Neural progenitor cell (in vitro differentiated cells): ENCODE measurements around the gene HOXD12. TPM values are rescaled to one million over a fixed set of nuclear protein-coding genes. Genes with fewer than 3 reads are reported as not detected.
A peak's percentile ranks its signal among the peaks of the same experiment; 100 is the strongest.

ENCODE experiments used
- DNase-seq: peaks from one replicate; pipeline ENCODE4 v3.0.0-alpha.2; 2016; ENCODE audit warnings: low spot score
- H2AFZ ChIP-seq: fragments of 200-600 bp; sonication (generic); replicated peaks from 2 replicates; pipeline ENCODE4 v1.6.1; 2016; ENCODE audit warnings: antibody characterized with exemption
- H3F3A ChIP-seq: fragments of 200-600 bp; sonication (generic); 2 replicates; pipeline ENCODE4 v1.6.1; 2016; ENCODE audit warnings: antibody characterized with exemption, low read depth
- H3K27ac ChIP-seq: fragments of 200-600 bp; sonication (generic); 2 replicates; pipeline ENCODE4 v1.5.1; 2016; ENCODE audit warnings: mild to moderate bottlenecking
- H3K27me3 ChIP-seq: fragments of 200-600 bp; sonication (generic); 2 replicates; pipeline ENCODE4 v1.6.1; 2016; ENCODE audit warnings: mild to moderate bottlenecking, moderate library complexity
- H3K36me3 ChIP-seq: fragments of 200-600 bp; sonication (generic); 2 replicates; pipeline ENCODE4 v1.5.1; 2016
- H3K4me1 ChIP-seq: fragments of 200-600 bp; sonication (generic); 2 replicates; pipeline ENCODE4 v1.6.1; 2016; ENCODE audit warnings: mixed run types
- H3K4me2 ChIP-seq: fragments of 200-600 bp; sonication (generic); 2 replicates; pipeline ENCODE4 v1.6.1; 2016
- H3K4me3 ChIP-seq: fragments of 200-600 bp; sonication (generic); 2 replicates; pipeline ENCODE4 v1.5.1; 2016
- H3K79me2 ChIP-seq: fragments of 200-600 bp; sonication (generic); 2 replicates; pipeline ENCODE4 v1.6.1; 2016; ENCODE audit warnings: low read depth
- H3K9ac ChIP-seq: fragments of 200-600 bp; sonication (generic); 2 replicates; pipeline ENCODE4 v1.6.1; 2016
- H3K9me3 ChIP-seq: fragments of 200-600 bp; sonication (generic); 2 replicates; pipeline ENCODE4 v1.5.1; 2016; ENCODE audit warnings: low read depth
- H4K20me1 ChIP-seq: fragments of 200-600 bp; sonication (generic); 2 replicates; pipeline ENCODE4 v1.6.1; 2016; ENCODE audit warnings: low read depth
- H3K27ac Mint-ChIP-seq: 3 replicates; pipeline ENCODE4 v1.8.0; 2021; ENCODE audit warnings: mixed read lengths
- H3K27me3 Mint-ChIP-seq: 2 replicates; pipeline ENCODE4 v1.8.0; 2022; ENCODE audit warnings: low read depth, mild to moderate bottlenecking, inconsistent platforms, moderate library complexity, mixed read lengths; ENCODE audit not compliant: insufficient read depth
- H3K36me3 Mint-ChIP-seq: 3 replicates; pipeline ENCODE4 v1.8.0; 2021; ENCODE audit warnings: mixed read lengths
- H3K4me1 Mint-ChIP-seq: 3 replicates; pipeline ENCODE4 v1.8.0; 2021; ENCODE audit warnings: mixed read lengths
- H3K4me3 Mint-ChIP-seq: 3 replicates; pipeline ENCODE4 v1.8.0; 2021; ENCODE audit warnings: mild to moderate bottlenecking, moderate library complexity, mixed read lengths
- H3K9me3 Mint-ChIP-seq: 3 replicates; pipeline ENCODE4 v1.8.0; 2020; ENCODE audit warnings: mixed read lengths
- CTCF ChIP-seq: fragments of 200-600 bp; sonication (generic); IDR thresholded peaks from 2 replicates; pipeline ENCODE4 v1.5.1; 2017; ENCODE audit warnings: antibody characterized with exemption, mild to moderate bottlenecking
- EZH2 ChIP-seq: fragments of 200-600 bp; sonication (generic); IDR thresholded peaks from 2 replicates; pipeline ENCODE4 v1.6.1; 2017; ENCODE audit warnings: antibody characterized with exemption, mild to moderate bottlenecking, moderate library complexity
- EZH2phosphoT487 ChIP-seq: fragments of 200-600 bp; sonication (generic); IDR thresholded peaks from 2 replicates; pipeline ENCODE4 v1.6.1; 2017; ENCODE audit warnings: antibody characterized with exemption
- total RNA-seq: library from RNA; depleted of rRNA; stranded (reverse); fragments of >200 nt; gene quantifications from 2 replicates; pipeline ENCODE4 v1.2.3, GENCODE V29; 2015; ENCODE audit warnings: low replicate concordance

The HOXD12 gene
- total RNA-seq, 1 donor from 2014 or later, result not detected

- Mint-ChIP-seq H3K27me3 (peaks cover 83% of the 10 kb centered on the region), H3K9me3 (peaks cover 12% of the 10 kb centered on the region), H3K4me3 (no peak overlapping the region), H3K27ac (no peak overlapping the region), H3K4me1 (peaks cover 4% of the 10 kb centered on the region), H3K36me3 (no peaks in the 10 kb centered on the region)
- Histone ChIP-seq H3K9ac (no peak overlapping the region), H3K9me3 (no peaks in the 10 kb centered on the region), H3K4me2 (no peak overlapping the region), H2AFZ (no peak overlapping the region), H3F3A (no peaks in the 10 kb centered on the region), H3K4me3 (no peak overlapping the region), H3K4me1 (no peaks in the 10 kb centered on the region), H3K27me3 (peaks cover 100% of the 10 kb centered on the region), H4K20me1 (peaks cover 55% of the 10 kb centered on the region), H3K27ac (no peak overlapping the region), H3K36me3 (no peaks in the 10 kb centered on the region), H3K79me2 (no peaks in the 10 kb centered on the region)
- no peak for DNase-seq
- no peak for TF ChIP-seq EZH2
These were observed 38.3 kb downstream of the HOXD12 start for GRCh38 chr2:176137906-176138305.

GRCh38 chr2:176138526-176138922 is 38.9 kb downstream of the HOXD12 start:
- Histone ChIP-seq H3K9me3 (no peaks in the 10 kb centered on the region), H2AFZ (no peak overlapping the region), H3K79me2 (no peaks in the 10 kb centered on the region), H3K4me2 (no peak overlapping the region), H3K4me3 (no peak overlapping the region), H3K36me3 (no peaks in the 10 kb centered on the region), H3K4me1 (no peaks in the 10 kb centered on the region), H3K27me3 (peaks cover 100% of the 10 kb centered on the region), H3F3A (no peaks in the 10 kb centered on the region), H4K20me1 (peaks cover 49% of the 10 kb centered on the region), H3K9ac (no peak overlapping the region), H3K27ac (no peak overlapping the region)
- Mint-ChIP-seq H3K36me3 (no peaks in the 10 kb centered on the region), H3K27me3 (peaks cover 80% of the 10 kb centered on the region), H3K4me1 (peaks cover 4% of the 10 kb centered on the region), H3K4me3 (no peak overlapping the region), H3K27ac (no peak overlapping the region), H3K9me3 (peaks cover 12% of the 10 kb centered on the region)
- TF ChIP-seq EZH2phosphoT487 (no peak), EZH2 (peak; percentile 51)
- no peak for DNase-seq

- H3K4me3 ChIP-seq, result no peak overlapping the region
- no peak overlapping the region for H2AFZ ChIP-seq
- no peak overlapping the region for H3K4me2 ChIP-seq
- H3K36me3 ChIP-seq, result no peaks in the 10 kb centered on the region
- H3K9ac ChIP-seq, result no peak overlapping the region
- no peak overlapping the region for H3K4me3 Mint-ChIP-seq
- H3K27ac Mint-ChIP-seq, result no peak overlapping the region
- peaks cover 79% of the 10 kb centered on the region for H3K27me3 Mint-ChIP-seq
- no peaks in the 10 kb centered on the region for H3F3A ChIP-seq
- TF ChIP-seq CTCF (no peak), EZH2 (peak; percentile 63)
- H3K4me1 ChIP-seq, result no peaks in the 10 kb centered on the region
- H3K79me2 ChIP-seq, result no peaks in the 10 kb centered on the region
- H3K9me3 Mint-ChIP-seq, result peaks cover 12% of the 10 kb centered on the region
- no peaks in the 10 kb centered on the region for H3K36me3 Mint-ChIP-seq
- peaks cover 4% of the 10 kb centered on the region for H3K4me1 Mint-ChIP-seq
- H4K20me1 ChIP-seq, result peaks cover 44% of the 10 kb centered on the region
- DNase-seq, result no peak
- peaks cover 100% of the 10 kb centered on the region for H3K27me3 ChIP-seq
- H3K27ac ChIP-seq, result no peak overlapping the region
- no peaks in the 10 kb centered on the region for H3K9me3 ChIP-seq
These were observed 39.5 kb downstream of the HOXD12 start for GRCh38 chr2:176138923-176139660.

- no peak for DNase-seq
- Histone ChIP-seq H3K9ac (no peak overlapping the region), H4K20me1 (peaks cover 36% of the 10 kb centered on the region), H3K9me3 (no peaks in the 10 kb centered on the region), H3K4me1 (no peaks in the 10 kb centered on the region), H3K27me3 (peaks cover 100% of the 10 kb centered on the region), H3K4me2 (peak overlapping the region; percentile 73), H3K4me3 (peak overlapping the region; percentile 51), H3F3A (no peaks in the 10 kb centered on the region), H2AFZ (peak overlapping the region; percentile 81), H3K36me3 (no peaks in the 10 kb centered on the region), H3K27ac (no peak overlapping the region), H3K79me2 (no peaks in the 10 kb centered on the region)
- H3K27ac Mint-ChIP-seq, result no peak overlapping the region
- no peak overlapping the region for H3K4me3 Mint-ChIP-seq
- H3K36me3 Mint-ChIP-seq, result no peaks in the 10 kb centered on the region
- H3K27me3 Mint-ChIP-seq, result peaks cover 76% of the 10 kb centered on the region
- TF ChIP-seq EZH2 (no peak), CTCF (no peak)
- H3K9me3 Mint-ChIP-seq, result peaks cover 12% of the 10 kb centered on the region
- peaks cover 4% of the 10 kb centered on the region for H3K4me1 Mint-ChIP-seq
These were observed 40.3 kb downstream of the HOXD12 start for GRCh38 chr2:176139661-176140512.
